Calu3 (cell line): ENCODE data around the gene CES2. TPM values are rescaled to one million over a fixed set of nuclear protein-coding genes. Genes with fewer than 3 reads are reported as not detected.

Experiments
- BruUV-seq: library from RNA; stranded (reverse); fragments of 400-500 nt; replicated peaks from 2 replicates; lab custom pipeline; 2021; lab: Mats Ljungman, UMichigan
- CTCF ChIA-PET: fragments of 300-600 bp; sonication (Branson Sonifier 250); formaldehyde crosslinking; loops from one replicate; lab custom pipeline; 2022; ENCODE audit warnings: antibody characterized with exemption; lab: Charles Lee
- DNase-seq: peaks from one replicate; pipeline ENCODE4 v3.0.0; 2022
- H3K27ac Mint-ChIP-seq: one replicate; pipeline ENCODE4 v1.8.0; 2022; ENCODE audit warnings: mixed read lengths; ENCODE audit not compliant: unreplicated experiment
- H3K27me3 Mint-ChIP-seq: one replicate; pipeline ENCODE4 v1.8.0; 2022; ENCODE audit warnings: mixed read lengths; ENCODE audit not compliant: unreplicated experiment
- H3K36me3 Mint-ChIP-seq: one replicate; pipeline ENCODE4 v1.8.0; 2022; ENCODE audit warnings: mild to moderate bottlenecking, moderate library complexity, mixed read lengths; ENCODE audit not compliant: insufficient read depth, unreplicated experiment
- H3K4me1 Mint-ChIP-seq: one replicate; pipeline ENCODE4 v1.8.0; 2022; ENCODE audit warnings: mild to moderate bottlenecking, low read depth, mixed read lengths; ENCODE audit not compliant: unreplicated experiment
- H3K4me3 Mint-ChIP-seq: one replicate; pipeline ENCODE4 v1.8.0; 2022; ENCODE audit warnings: mild to moderate bottlenecking, low read depth, moderate library complexity, mixed read lengths; ENCODE audit not compliant: unreplicated experiment
- H3K9me3 Mint-ChIP-seq: one replicate; pipeline ENCODE4 v1.8.0; 2022; ENCODE audit warnings: low read depth, mixed read lengths; ENCODE audit not compliant: unreplicated experiment
- intact Hi-C: fragments of 100-400 bp; cut with micrococcal nuclease; formaldehyde crosslinking; loops from one replicate; pipeline ENCODE4 v1.10.0; 2022; ENCODE audit not compliant: unreplicated experiment
- total RNA-seq: library from RNA; stranded (reverse); gene quantifications from 2 replicates; pipeline ENCODE4 v1.2.3, GENCODE V29; 2022
- TF ChIP-seq, protein P1 (sequence below): fragments of 200-600 bp; IDR thresholded peaks from one replicate; pipeline ENCODE4 v1.8.0; 2022; ENCODE audit warnings: antibody characterized with exemption; ENCODE audit not compliant: unreplicated experiment

Gene CES2
- total RNA-seq, 1 experiment from 2014 or later = 61.1 TPM

DNA sequence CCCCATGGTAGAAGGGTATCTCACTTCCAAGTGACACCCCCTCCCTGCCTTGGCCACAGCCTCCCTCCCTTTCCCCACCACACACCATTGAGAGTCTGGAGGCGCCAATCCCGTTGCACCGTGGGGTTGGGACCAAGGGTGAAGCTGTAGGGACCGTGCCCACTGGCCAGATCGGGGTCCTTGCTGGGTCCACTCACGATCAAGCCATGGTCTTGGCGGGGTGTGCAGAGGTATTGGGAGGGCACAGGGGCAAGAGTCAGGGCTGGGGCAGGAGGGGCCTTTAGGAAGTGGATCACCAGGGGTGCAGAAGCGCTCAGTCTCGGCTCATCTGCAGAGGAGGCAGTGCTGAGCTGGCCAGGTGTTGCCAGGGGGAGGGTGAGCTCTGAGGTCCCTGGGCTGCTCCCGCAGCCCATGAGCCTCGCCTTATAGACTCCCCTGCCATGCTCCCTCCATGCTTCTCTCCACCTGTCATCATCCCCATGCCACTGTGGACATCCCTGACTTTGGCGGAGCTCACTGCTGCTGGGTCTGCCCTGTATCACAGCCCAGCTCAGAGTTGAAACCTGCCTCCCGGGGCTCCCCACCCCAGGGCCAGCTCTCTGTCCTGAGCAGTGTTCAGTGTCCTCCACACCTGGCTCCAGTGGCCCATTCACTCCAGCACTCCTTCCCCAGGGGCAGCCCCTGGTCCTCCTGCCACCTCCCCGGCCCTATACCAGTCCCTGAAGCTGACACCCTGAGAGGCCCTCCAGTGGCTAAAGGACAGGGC, 25.0 kb upstream of the CES2 start:
- H3K4me3 Mint-ChIP-seq = no peak overlapping the region
- DNase-seq = no peak
- H3K27me3 Mint-ChIP-seq = peaks cover 46% of the 10 kb centered on the region
- H3K36me3 Mint-ChIP-seq = no peaks in the 10 kb centered on the region
- H3K27ac Mint-ChIP-seq = no peak overlapping the region
- H3K9me3 Mint-ChIP-seq = no peaks in the 10 kb centered on the region
- BruUV-seq = no TSS peak
- TF ChIP-seq, protein P1, sequence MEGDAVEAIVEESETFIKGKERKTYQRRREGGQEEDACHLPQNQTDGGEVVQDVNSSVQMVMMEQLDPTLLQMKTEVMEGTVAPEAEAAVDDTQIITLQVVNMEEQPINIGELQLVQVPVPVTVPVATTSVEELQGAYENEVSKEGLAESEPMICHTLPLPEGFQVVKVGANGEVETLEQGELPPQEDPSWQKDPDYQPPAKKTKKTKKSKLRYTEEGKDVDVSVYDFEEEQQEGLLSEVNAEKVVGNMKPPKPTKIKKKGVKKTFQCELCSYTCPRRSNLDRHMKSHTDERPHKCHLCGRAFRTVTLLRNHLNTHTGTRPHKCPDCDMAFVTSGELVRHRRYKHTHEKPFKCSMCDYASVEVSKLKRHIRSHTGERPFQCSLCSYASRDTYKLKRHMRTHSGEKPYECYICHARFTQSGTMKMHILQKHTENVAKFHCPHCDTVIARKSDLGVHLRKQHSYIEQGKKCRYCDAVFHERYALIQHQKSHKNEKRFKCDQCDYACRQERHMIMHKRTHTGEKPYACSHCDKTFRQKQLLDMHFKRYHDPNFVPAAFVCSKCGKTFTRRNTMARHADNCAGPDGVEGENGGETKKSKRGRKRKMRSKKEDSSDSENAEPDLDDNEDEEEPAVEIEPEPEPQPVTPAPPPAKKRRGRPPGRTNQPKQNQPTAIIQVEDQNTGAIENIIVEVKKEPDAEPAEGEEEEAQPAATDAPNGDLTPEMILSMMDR = no peak
- CTCF ChIA-PET = interaction anchor here (0.7 to 1.3 kb wide), 6 partner anchors 12 to 43 kb away, joined by 3 to 8 read pairs (median 4); no protein-coding TSS in a partner anchor
- H3K4me1 Mint-ChIP-seq = peaks cover 10% of the 10 kb centered on the region
- intact Hi-C loops = no loop called here

DNA sequence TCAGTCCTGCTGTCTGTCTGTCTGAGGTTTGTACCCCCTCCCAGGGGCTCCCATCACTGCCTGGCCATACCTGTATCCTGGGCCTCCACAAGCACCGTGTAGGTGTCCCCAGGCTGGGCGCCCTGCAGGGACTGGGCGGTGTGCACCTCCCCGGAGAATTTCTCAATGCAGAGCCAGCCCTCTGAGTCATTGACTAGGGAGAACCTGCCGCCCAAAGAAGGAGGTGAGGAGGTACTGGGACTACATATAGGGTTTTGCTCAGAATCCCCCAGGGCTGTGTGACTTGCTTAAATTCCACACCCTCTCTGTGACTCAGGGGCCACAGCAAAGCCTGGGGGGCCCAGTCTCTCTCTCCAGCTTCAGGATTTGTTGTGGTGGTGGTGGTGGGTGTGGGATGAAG, 24.2 kb upstream of the CES2 start:
- no TSS peak for BruUV-seq
- peaks cover 3% of the 10 kb centered on the region for H3K4me1 Mint-ChIP-seq
- no peak overlapping the region for H3K27ac Mint-ChIP-seq
- no peaks in the 10 kb centered on the region for H3K36me3 Mint-ChIP-seq
- TF ChIP-seq, protein P1 = no peak
- intact Hi-C loops = no loop called here
- no peak for DNase-seq
- H3K9me3 Mint-ChIP-seq = no peaks in the 10 kb centered on the region
- no peak overlapping the region for H3K4me3 Mint-ChIP-seq
- H3K27me3 Mint-ChIP-seq = peaks cover 50% of the 10 kb centered on the region
- CTCF ChIA-PET = interaction anchor here (0.7 to 1.3 kb wide), 2 partner anchors 18 to 43 kb away, joined by 3 to 8 read pairs; no protein-coding TSS in a partner anchor

- H3K36me3 Mint-ChIP-seq = no peaks in the 10 kb centered on the region
- H3K4me1 Mint-ChIP-seq = no peaks in the 10 kb centered on the region
- H3K4me3 Mint-ChIP-seq = no peak overlapping the region
- no peak for DNase-seq
- CTCF ChIA-PET = no interaction called here
- intact Hi-C loops = no loop called here
- no peak overlapping the region for H3K27ac Mint-ChIP-seq
- no TSS peak for BruUV-seq
- TF ChIP-seq, protein P1 = no peak
- H3K9me3 Mint-ChIP-seq = no peaks in the 10 kb centered on the region
- H3K27me3 Mint-ChIP-seq = peaks cover 50% of the 10 kb centered on the region
Observed at GRCh38 chr16:66911801-66912200, 23.5 kb upstream of the CES2 start.

DNA sequence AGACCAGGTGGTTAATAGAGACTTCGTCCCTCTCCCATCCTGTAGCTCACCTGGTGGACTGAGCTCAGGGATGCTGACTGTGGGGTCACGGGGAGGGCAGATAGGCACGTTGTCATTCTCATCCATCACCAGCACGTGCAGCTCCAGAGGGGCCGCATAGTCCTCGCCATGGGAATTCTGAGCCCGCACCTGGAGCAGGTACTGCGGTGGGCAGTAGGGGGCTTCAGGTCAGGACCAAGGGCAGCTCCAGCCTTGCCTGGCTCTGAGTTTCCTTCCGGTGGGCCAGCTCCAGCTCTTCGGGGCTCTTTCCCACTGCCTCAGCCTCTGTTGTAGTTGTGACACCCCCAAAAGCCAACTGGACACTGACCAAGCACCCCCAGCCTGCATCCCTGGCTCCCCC, 22.2 kb upstream of the CES2 start:
- Mint-ChIP-seq H3K9me3 (no peaks in the 10 kb centered on the region), H3K4me1 (no peaks in the 10 kb centered on the region), H3K27me3 (peaks cover 41% of the 10 kb centered on the region), H3K27ac (no peak overlapping the region), H3K4me3 (no peak overlapping the region), H3K36me3 (no peaks in the 10 kb centered on the region)
- DNase-seq = no peak
- no TSS peak for BruUV-seq
- TF ChIP-seq, protein P1 = no peak
- CTCF ChIA-PET = interaction anchor here (0.6 to 0.7 kb wide), 4 partner anchors 20 to 293 kb away, joined by 3 to 5 read pairs (median 3); no protein-coding TSS in a partner anchor
- intact Hi-C loops = no loop called here
